B cell (primary cell): ENCODE results near the gene ASPSCR1. TPM values are rescaled to one million over a fixed set of nuclear protein-coding genes. Genes with fewer than 3 reads are reported as not detected.

Experiments used
- ATAC-seq: fragments of 200-7000 bp; cut with Tn5 transposase; one replicate; pipeline ENCODE4 v1.10.0; 2021; ENCODE audit warnings: low read depth, mild to moderate bottlenecking, moderate number of reproducible peaks, moderate library complexity
- CTCF ChIA-PET: fragments of 350-600 bp; sonication (Branson Sonifier 250); formaldehyde crosslinking; loops from one replicate; lab custom pipeline; 2021; ENCODE audit warnings: antibody characterized with exemption, inconsistent platforms; lab: Charles Lee
- POLR2A ChIA-PET: fragments of 350-600 bp; sonication (Branson Sonifier 250); formaldehyde crosslinking; loops from one replicate; lab custom pipeline; 2021; ENCODE audit warnings: antibody characterized with exemption; lab: Charles Lee
- DNase-seq: peaks from one replicate; pipeline ENCODE4 v3.0.0; 2013
- H2AFZ ChIP-seq: 2 replicates; pipeline ENCODE4 v1.6.1; 2012; ENCODE audit warnings: mild to moderate bottlenecking, low read depth, low read length; ENCODE audit not compliant: insufficient read depth, poor library complexity, severe bottlenecking
- H3K27ac ChIP-seq, 2 donors: 1 replicate in 1 of 2; 2 replicates in 1 of 2; pipeline ENCODE4 v1.5.1; 2012 to 2013; ENCODE audit warnings: low read length in 2 of 2, mild to moderate bottlenecking in 2 of 2, moderate library complexity in 1 of 2
- H3K27me3 ChIP-seq, 4 experiments: fragments of 200-600 bp in 1 of 4; sonication (generic) in 1 of 4; replicated peaks in 1 of 4; 1 replicate in 2 of 4; 2 replicates in 2 of 4; pipeline versions ENCODE4 v1.6.1 to v1.7.0; 2013 to 2016; ENCODE audit warnings: low read length in 3 of 4, mild to moderate bottlenecking in 2 of 4, mixed read lengths in 1 of 4, moderate library complexity in 1 of 4; ENCODE audit not compliant: insufficient read depth in 4 of 4, control insufficient read depth in 3 of 4; ENCODE audit errors: control extremely low read depth in 1 of 4
- H3K36me3 ChIP-seq, 2 experiments: replicated peaks in 1 of 2; 1 replicate in 1 of 2; 2 replicates in 1 of 2; pipeline versions ENCODE4 v1.6.1 to v1.7.1; 2013; ENCODE audit warnings: low read length in 1 of 2; ENCODE audit not compliant: insufficient read depth in 2 of 2, control insufficient read depth in 1 of 2; ENCODE audit errors: control extremely low read depth in 1 of 2, extremely low read depth in 1 of 2
- H3K4me1 ChIP-seq, 2 donors: fragments of 200-600 bp in 1 of 2; sonication (generic) in 1 of 2; 1 replicate in 1 of 2; 2 replicates in 1 of 2; pipeline versions ENCODE4 v1.5.1 to v1.6.1; 2013 to 2017; ENCODE audit warnings: low read length in 2 of 2; ENCODE audit not compliant: control insufficient read depth in 2 of 2, insufficient read depth in 2 of 2
- H3K4me2 ChIP-seq: replicated peaks from 2 replicates; pipeline ENCODE3; 2012; ENCODE audit warnings: mild to moderate bottlenecking, low read depth, low read length; ENCODE audit not compliant: poor library complexity, severe bottlenecking
- H3K4me3 ChIP-seq, 5 experiments: fragments of 200-600 bp in 1 of 5; sonication (generic) in 1 of 5; 1 replicate in 3 of 5; 2 replicates in 2 of 5; pipeline versions ENCODE4 v1.5.1 to v1.7.0; 2011 to 2016; ENCODE audit warnings: low read length in 4 of 5, mild to moderate bottlenecking in 4 of 5, low read depth in 2 of 5, control low read depth in 1 of 5, moderate library complexity in 1 of 5; ENCODE audit not compliant: insufficient read depth in 1 of 5; ENCODE audit errors: control extremely low read depth in 1 of 5, extremely low read depth in 1 of 5
- H3K79me2 ChIP-seq: fragments of 200-600 bp; sonication (generic); one replicate; pipeline ENCODE4 v1.6.0; 2016; ENCODE audit warnings: low read length; ENCODE audit not compliant: control insufficient read depth, insufficient read depth
- H3K9ac ChIP-seq: fragments of 200-600 bp; sonication (generic); 2 replicates; pipeline ENCODE4 v1.6.1; 2017; ENCODE audit warnings: mild to moderate bottlenecking, low read length, moderate library complexity
- H3K9me3 ChIP-seq, 3 donors: one replicate each; pipeline versions ENCODE4 v1.6.1 to v1.7.1; 2013; ENCODE audit warnings: low read length in 2 of 3; ENCODE audit not compliant: control insufficient read depth in 2 of 3, insufficient read depth in 1 of 3; ENCODE audit errors: control extremely low read depth in 1 of 3
- H4K20me1 ChIP-seq: 2 replicates; pipeline ENCODE4 v1.6.0; 2012; ENCODE audit warnings: mild to moderate bottlenecking, low read length; ENCODE audit not compliant: insufficient read depth, control insufficient read depth, poor library complexity, severe bottlenecking
- H3K27ac Mint-ChIP-seq: one replicate; pipeline ENCODE4 v1.8.0; 2021; ENCODE audit warnings: mixed read lengths
- H3K27me3 Mint-ChIP-seq: one replicate; pipeline ENCODE4 v1.8.0; 2021; ENCODE audit warnings: mixed read lengths
- H3K4me1 Mint-ChIP-seq: one replicate; pipeline ENCODE4 v1.8.0; 2021; ENCODE audit warnings: mixed read lengths
- H3K4me3 Mint-ChIP-seq: one replicate; pipeline ENCODE4 v1.8.0; 2021; ENCODE audit warnings: mixed read lengths
- H3K9me3 Mint-ChIP-seq: one replicate; pipeline ENCODE4 v1.8.0; 2022; ENCODE audit warnings: mixed read lengths; ENCODE audit not compliant: insufficient read depth
- EZH2 ChIP-seq: IDR thresholded peaks from 2 replicates; pipeline ENCODE4 v1.6.1; 2012; ENCODE audit warnings: borderline replicate concordance, low read depth, mild to moderate bottlenecking, moderate library complexity, low read length; ENCODE audit not compliant: insufficient read depth, poor library complexity, severe bottlenecking
- WGBS: methylation state at CpG from one replicate; pipeline ENCODE4 v1.1.5; 2013; ENCODE audit warnings: missing lambda C conversion rate; ENCODE audit not compliant: insufficient coverage; 5-methylcytosine and 5-hydroxymethylcytosine counted together
- intact Hi-C: fragments of 100-400 bp; cut with micrococcal nuclease; formaldehyde crosslinking; loops from one replicate; pipeline ENCODE4 v1.10.0; 2022
- polyA plus RNA-seq: library from polyadenylated mRNA; depleted of rRNA; stranded (reverse); fragments of >200 nt; gene quantifications from 2 replicates; pipeline ENCODE4 v1.2.3, GENCODE V29; 2012
- total RNA-seq, 2 donors: library from RNA; stranded (reverse); fragments of 120-200 nt in 1 of 2; gene quantifications; 1 replicate in 1 of 2; 2 replicates in 1 of 2; pipeline versions ENCODE4 v1.2.3 to v1.2.4, GENCODE V29; 2013 to 2022
- TF ChIP-seq, protein P1 (sequence below): fragments of 200-600 bp; IDR thresholded peaks from one replicate; pipeline ENCODE4 v1.8.0; 2022; ENCODE audit warnings: antibody characterized with exemption, mild to moderate bottlenecking

Gene ASPSCR1
- total and polyA plus RNA-seq, 2 donors (not counting 1 experiment from before 2014, with no cell fraction given), result 34.0 to 46.7 TPM

DNA sequence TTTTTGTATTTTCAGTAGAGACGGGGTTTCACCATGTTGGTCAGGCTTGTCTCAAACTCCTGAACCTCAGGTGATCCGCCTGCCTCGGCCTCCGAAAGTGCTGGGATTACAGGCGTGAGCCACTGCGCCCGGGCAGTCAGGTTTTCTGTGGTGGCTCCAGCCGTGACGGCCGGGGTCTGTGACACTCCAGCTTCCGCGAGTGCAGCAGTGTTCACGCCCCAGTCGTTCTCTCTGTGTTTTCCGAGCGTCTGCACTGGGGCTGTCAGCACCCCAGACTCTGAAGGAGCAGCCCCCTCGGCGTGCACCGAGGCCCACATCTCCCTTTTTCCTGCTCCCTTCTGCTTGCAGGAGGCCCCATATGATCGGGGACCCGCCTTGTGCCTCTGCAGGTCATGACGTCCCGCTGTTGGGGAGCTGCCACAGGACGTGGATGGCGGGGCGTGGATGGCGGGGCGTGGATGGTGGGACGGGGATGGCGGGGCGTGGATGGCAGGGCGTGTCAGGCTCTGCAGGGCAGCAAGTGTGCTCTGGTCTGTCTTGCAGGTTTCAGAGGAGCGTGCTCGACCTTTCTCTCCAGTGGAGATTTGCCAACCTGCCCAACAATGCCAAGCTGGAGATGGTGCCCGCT lies 5.7 kb downstream of the ASPSCR1 start:
- CTCF ChIA-PET, result interaction anchor here (1.3 kb wide), 1 partner anchor 23 kb away, joined by 5 read pairs; the partner anchor contains the start of gene NOTUM
- no peak overlapping the region for H3K9ac ChIP-seq
- 97% methylated on average over 35 of the region's 35 CpGs for WGBS

More for the DNA sequence above, 5.7 kb downstream of the ASPSCR1 start:
- peaks cover 55% of the 10 kb centered on the region for H3K79me2 ChIP-seq
- POLR2A ChIA-PET, result interaction anchor here (0.6 to 0.7 kb wide), 3 partner anchors 37 to 169 kb away, joined by 5 to 8 read pairs (median 5); no protein-coding TSS in a partner anchor
- no peaks in the 10 kb centered on the region for H3K9me3 Mint-ChIP-seq
- ATAC-seq (no peak), DNase-seq (no peak)
- peaks cover 26% of the 10 kb centered on the region for H3K4me1 Mint-ChIP-seq
- peaks cover 18 to 28% of the 10 kb centered on the region in 2 donors for H3K4me1 ChIP-seq
- H3K27ac ChIP-seq, result no peak overlapping the region
- peaks cover 0 to 7% (median 0%) of the 10 kb centered on the region in 3 donors for H3K9me3 ChIP-seq
- H3K36me3 ChIP-seq, result peaks cover 0 to 24% of the 10 kb centered on the region in 2 experiments
- no peak overlapping the region for H3K4me3 ChIP-seq
- H3K27me3 Mint-ChIP-seq, result no peaks in the 10 kb centered on the region
- no peak for TF ChIP-seq EZH2
- TF ChIP-seq, protein P1, sequence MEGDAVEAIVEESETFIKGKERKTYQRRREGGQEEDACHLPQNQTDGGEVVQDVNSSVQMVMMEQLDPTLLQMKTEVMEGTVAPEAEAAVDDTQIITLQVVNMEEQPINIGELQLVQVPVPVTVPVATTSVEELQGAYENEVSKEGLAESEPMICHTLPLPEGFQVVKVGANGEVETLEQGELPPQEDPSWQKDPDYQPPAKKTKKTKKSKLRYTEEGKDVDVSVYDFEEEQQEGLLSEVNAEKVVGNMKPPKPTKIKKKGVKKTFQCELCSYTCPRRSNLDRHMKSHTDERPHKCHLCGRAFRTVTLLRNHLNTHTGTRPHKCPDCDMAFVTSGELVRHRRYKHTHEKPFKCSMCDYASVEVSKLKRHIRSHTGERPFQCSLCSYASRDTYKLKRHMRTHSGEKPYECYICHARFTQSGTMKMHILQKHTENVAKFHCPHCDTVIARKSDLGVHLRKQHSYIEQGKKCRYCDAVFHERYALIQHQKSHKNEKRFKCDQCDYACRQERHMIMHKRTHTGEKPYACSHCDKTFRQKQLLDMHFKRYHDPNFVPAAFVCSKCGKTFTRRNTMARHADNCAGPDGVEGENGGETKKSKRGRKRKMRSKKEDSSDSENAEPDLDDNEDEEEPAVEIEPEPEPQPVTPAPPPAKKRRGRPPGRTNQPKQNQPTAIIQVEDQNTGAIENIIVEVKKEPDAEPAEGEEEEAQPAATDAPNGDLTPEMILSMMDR, result no peak
- peaks cover 26% of the 10 kb centered on the region for H4K20me1 ChIP-seq
- intact Hi-C loops, result no loop called here
- peak overlapping the region; percentile 25 for H3K4me2 ChIP-seq
- peak overlapping the region; percentile 26 for H3K27ac Mint-ChIP-seq
- no peak overlapping the region for H3K4me3 Mint-ChIP-seq
- H3K27me3 ChIP-seq, result no peaks in the 10 kb centered on the region
- H2AFZ ChIP-seq, result no peak overlapping the region
